ENCODE results near the gene RPL5.

DNA sequence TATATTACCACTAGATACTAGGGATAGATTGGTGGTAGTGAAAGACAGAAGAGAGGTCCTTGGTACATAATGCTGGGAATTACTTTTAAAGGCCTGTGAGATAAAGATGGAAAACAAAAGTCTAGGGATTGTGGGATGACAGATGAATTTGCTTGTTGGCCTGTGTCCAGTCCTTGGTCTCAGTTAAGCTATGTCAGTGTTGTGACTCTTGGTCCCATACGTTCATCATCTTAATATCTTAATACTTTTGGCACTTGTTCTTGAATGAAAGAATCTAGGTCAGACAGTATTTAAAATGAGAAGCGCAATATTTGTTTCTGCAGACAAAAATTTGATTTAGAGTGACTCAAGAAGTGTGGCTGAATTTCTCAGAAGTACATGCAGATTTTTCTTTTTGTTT is 7.6 kb downstream of the RPL5 start:
- TF ChIP-seq, protein P1, sequence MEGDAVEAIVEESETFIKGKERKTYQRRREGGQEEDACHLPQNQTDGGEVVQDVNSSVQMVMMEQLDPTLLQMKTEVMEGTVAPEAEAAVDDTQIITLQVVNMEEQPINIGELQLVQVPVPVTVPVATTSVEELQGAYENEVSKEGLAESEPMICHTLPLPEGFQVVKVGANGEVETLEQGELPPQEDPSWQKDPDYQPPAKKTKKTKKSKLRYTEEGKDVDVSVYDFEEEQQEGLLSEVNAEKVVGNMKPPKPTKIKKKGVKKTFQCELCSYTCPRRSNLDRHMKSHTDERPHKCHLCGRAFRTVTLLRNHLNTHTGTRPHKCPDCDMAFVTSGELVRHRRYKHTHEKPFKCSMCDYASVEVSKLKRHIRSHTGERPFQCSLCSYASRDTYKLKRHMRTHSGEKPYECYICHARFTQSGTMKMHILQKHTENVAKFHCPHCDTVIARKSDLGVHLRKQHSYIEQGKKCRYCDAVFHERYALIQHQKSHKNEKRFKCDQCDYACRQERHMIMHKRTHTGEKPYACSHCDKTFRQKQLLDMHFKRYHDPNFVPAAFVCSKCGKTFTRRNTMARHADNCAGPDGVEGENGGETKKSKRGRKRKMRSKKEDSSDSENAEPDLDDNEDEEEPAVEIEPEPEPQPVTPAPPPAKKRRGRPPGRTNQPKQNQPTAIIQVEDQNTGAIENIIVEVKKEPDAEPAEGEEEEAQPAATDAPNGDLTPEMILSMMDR (IDR thresholded peaks at IDR 0.05), result no peak
- TF ChIP-seq POLR2AphosphoS5 (IDR thresholded peaks at IDR 0.05) (no peak), POLR2A (IDR thresholded peaks at IDR 0.05) (no peak)

Measured in prostate gland (tissue), 2 donors.